H1 (cell line): ENCODE measurements around the gene TSC1. TPM values are rescaled to one million over a fixed set of nuclear protein-coding genes. Genes with fewer than 3 reads are reported as not detected.

Experiments used
- ASH2L ChIP-seq: fragments of 200-600, 300-600 bp; sonication (generic); IDR thresholded peaks from one replicate; pipeline ENCODE4 v1.7.1; 2017; ENCODE audit warnings: low read length
- BCL11A ChIP-seq, 2 experiments: IDR thresholded peaks; one replicate each; pipeline ENCODE4 v1.6.1; 2011; ENCODE audit warnings: low read depth in 2 of 2, low read length in 2 of 2, mild to moderate bottlenecking in 2 of 2
- GABPA ChIP-seq: IDR thresholded peaks from 2 replicates; pipeline ENCODE4 v1.6.1; 2011; ENCODE audit warnings: mild to moderate bottlenecking, low read length, moderate library complexity, borderline replicate concordance; ENCODE audit not compliant: insufficient read depth
- TEAD4 ChIP-seq: IDR thresholded peaks from 2 replicates; pipeline ENCODE4 v1.6.1; 2012; ENCODE audit warnings: low read depth, low read length, inconsistent platforms, mixed read lengths
- polyA plus RNA-seq, 7 experiments: library from polyadenylated mRNA; depleted of rRNA in 3 of 7; stranded (reverse) in 5 of 7; unstranded in 2 of 7; fragments of >200 nt in 5 of 7; fragments of 200-250 nt in 2 of 7; gene quantifications; 1 replicate in 5 of 7; 2 replicates in 1 of 7; 4 replicates in 1 of 7; pipeline versions ENCODE4 v1.2.1 to v1.2.3, GENCODE V29; 2011 to 2013; ENCODE audit warnings: missing spikeins in 2 of 7, mixed read lengths in 2 of 7
- total RNA-seq: library from RNA; stranded (reverse); fragmentation: NEBNext Ultra II Directional; extraction: Animal tissue kit (Norgen Biotek cat#: 25700); gene quantifications from 2 replicates; pipeline ENCODE4 v1.2.1, GENCODE V29; 2021
- TF ChIP-seq, protein P1 (sequence below): fragments of 300-600 bp; sonication (generic); IDR thresholded peaks from 2 replicates; pipeline ENCODE4 v1.7.1; 2012; ENCODE audit warnings: low read length, moderate library complexity, mild to moderate bottlenecking, inconsistent platforms; ENCODE audit not compliant: insufficient replicate concordance

The TSC1 gene
- total and polyA plus RNA-seq, 2 of the 8 experiments (the other 6 are each of a cell fraction or from before 2014, with no cell fraction given), result 37.2 to 46.0 TPM

DNA sequence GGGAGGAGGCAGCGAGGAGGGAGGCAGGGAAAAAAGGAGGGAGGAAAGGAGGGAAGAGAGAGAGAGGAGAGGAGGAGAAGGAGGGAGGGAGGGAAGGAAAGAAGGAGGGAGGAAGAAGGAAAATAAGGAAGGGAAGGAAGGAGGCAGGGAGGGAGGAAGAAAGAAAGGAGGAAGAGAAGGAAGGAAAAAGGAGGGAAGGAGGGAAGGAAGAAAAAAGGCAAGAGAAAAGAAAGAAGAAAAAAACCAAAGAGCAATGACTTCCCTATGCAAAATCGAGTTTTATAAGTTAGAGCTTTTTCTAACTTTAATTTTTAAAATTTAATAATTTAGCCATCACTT lies 33.7 kb upstream of the TSC1 start (continued):
- no peak for TF ChIP-seq ASH2L
- TF ChIP-seq TEAD4, result no peak
- no peak for TF ChIP-seq BCL11A (IDR thresholded peaks at IDR 0.05; ENCODE audit: low read depth in 2 of 2, low read length in 2 of 2)
- TF ChIP-seq GABPA, result no peak
- TF ChIP-seq, protein P1, sequence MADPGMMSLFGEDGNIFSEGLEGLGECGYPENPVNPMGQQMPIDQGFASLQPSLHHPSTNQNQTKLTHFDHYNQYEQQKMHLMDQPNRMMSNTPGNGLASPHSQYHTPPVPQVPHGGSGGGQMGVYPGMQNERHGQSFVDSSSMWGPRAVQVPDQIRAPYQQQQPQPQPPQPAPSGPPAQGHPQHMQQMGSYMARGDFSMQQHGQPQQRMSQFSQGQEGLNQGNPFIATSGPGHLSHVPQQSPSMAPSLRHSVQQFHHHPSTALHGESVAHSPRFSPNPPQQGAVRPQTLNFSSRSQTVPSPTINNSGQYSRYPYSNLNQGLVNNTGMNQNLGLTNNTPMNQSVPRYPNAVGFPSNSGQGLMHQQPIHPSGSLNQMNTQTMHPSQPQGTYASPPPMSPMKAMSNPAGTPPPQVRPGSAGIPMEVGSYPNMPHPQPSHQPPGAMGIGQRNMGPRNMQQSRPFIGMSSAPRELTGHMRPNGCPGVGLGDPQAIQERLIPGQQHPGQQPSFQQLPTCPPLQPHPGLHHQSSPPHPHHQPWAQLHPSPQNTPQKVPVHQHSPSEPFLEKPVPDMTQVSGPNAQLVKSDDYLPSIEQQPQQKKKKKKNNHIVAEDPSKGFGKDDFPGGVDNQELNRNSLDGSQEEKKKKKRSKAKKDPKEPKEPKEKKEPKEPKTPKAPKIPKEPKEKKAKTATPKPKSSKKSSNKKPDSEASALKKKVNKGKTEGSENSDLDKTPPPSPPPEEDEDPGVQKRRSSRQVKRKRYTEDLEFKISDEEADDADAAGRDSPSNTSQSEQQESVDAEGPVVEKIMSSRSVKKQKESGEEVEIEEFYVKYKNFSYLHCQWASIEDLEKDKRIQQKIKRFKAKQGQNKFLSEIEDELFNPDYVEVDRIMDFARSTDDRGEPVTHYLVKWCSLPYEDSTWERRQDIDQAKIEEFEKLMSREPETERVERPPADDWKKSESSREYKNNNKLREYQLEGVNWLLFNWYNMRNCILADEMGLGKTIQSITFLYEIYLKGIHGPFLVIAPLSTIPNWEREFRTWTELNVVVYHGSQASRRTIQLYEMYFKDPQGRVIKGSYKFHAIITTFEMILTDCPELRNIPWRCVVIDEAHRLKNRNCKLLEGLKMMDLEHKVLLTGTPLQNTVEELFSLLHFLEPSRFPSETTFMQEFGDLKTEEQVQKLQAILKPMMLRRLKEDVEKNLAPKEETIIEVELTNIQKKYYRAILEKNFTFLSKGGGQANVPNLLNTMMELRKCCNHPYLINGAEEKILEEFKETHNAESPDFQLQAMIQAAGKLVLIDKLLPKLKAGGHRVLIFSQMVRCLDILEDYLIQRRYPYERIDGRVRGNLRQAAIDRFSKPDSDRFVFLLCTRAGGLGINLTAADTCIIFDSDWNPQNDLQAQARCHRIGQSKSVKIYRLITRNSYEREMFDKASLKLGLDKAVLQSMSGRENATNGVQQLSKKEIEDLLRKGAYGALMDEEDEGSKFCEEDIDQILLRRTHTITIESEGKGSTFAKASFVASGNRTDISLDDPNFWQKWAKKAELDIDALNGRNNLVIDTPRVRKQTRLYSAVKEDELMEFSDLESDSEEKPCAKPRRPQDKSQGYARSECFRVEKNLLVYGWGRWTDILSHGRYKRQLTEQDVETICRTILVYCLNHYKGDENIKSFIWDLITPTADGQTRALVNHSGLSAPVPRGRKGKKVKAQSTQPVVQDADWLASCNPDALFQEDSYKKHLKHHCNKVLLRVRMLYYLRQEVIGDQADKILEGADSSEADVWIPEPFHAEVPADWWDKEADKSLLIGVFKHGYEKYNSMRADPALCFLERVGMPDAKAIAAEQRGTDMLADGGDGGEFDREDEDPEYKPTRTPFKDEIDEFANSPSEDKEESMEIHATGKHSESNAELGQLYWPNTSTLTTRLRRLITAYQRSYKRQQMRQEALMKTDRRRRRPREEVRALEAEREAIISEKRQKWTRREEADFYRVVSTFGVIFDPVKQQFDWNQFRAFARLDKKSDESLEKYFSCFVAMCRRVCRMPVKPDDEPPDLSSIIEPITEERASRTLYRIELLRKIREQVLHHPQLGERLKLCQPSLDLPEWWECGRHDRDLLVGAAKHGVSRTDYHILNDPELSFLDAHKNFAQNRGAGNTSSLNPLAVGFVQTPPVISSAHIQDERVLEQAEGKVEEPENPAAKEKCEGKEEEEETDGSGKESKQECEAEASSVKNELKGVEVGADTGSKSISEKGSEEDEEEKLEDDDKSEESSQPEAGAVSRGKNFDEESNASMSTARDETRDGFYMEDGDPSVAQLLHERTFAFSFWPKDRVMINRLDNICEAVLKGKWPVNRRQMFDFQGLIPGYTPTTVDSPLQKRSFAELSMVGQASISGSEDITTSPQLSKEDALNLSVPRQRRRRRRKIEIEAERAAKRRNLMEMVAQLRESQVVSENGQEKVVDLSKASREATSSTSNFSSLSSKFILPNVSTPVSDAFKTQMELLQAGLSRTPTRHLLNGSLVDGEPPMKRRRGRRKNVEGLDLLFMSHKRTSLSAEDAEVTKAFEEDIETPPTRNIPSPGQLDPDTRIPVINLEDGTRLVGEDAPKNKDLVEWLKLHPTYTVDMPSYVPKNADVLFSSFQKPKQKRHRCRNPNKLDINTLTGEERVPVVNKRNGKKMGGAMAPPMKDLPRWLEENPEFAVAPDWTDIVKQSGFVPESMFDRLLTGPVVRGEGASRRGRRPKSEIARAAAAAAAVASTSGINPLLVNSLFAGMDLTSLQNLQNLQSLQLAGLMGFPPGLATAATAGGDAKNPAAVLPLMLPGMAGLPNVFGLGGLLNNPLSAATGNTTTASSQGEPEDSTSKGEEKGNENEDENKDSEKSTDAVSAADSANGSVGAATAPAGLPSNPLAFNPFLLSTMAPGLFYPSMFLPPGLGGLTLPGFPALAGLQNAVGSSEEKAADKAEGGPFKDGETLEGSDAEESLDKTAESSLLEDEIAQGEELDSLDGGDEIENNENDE, result no peak
- TF ChIP-seq, all 59 proteins: peak for 0
